Body of pancreas (tissue), 4 donors: ENCODE results near the gene PRRC2B. TPM values are rescaled to one million over a fixed set of nuclear protein-coding genes. Genes with fewer than 3 reads are reported as not detected.

Source experiments
- ATAC-seq: fragments of 150-250 bp; one replicate; pipeline ENCODE4 v1.9.1; 2016
- DNase-seq, 4 donors: peaks; one replicate each; pipeline ENCODE4 v3.0.0-alpha.2; 2019
- H3K27ac ChIP-seq, 4 donors: fragments of 200-600 bp; sonication (generic); 1 replicate in 3 of 4; 2 replicates in 1 of 4; pipeline versions ENCODE4 v1.5.1 to v1.6.1; 2016 to 2019; ENCODE audit warnings: mild to moderate bottlenecking in 1 of 4, mixed read lengths in 1 of 4, moderate library complexity in 1 of 4
- H3K27me3 ChIP-seq, 2 donors: fragments of 200-600 bp; sonication (generic); one replicate each; pipeline ENCODE4 v1.6.0; 2016; ENCODE audit warnings: mild to moderate bottlenecking in 1 of 2
- H3K36me3 ChIP-seq, 2 donors: fragments of 200-600 bp; sonication (generic); replicated peaks in 1 of 2; 2 replicates each; pipeline ENCODE4 v1.5.1; 2016; ENCODE audit warnings: low read depth in 2 of 2; ENCODE audit not compliant: insufficient read depth in 1 of 2
- H3K4me1 ChIP-seq: fragments of 200-600 bp; sonication (generic); one replicate; pipeline ENCODE4 v1.6.0; 2016
- H3K4me3 ChIP-seq, 2 donors: fragments of 200-600 bp; sonication (generic); 1 replicate in 1 of 2; 2 replicates in 1 of 2; pipeline ENCODE4 v1.5.1; 2016 to 2019
- H3K9me3 ChIP-seq, 3 donors: fragments of 200-600 bp; sonication (generic); 1 replicate in 2 of 3; 2 replicates in 1 of 3; pipeline ENCODE4 v1.5.1; 2016
- CTCF ChIP-seq, 7 experiments: fragments of 450-650 bp in 4 of 7; fragments of 200-600 bp in 3 of 7; sonication (generic) in 3 of 7; IDR thresholded peaks; one replicate each; pipeline ENCODE4 v1.5.1; 2016 to 2019; ENCODE audit warnings: antibody characterized with exemption in 7 of 7
- POLR2A ChIP-seq, 3 donors: fragments of 450-650 bp; IDR thresholded peaks; one replicate each; pipeline ENCODE4 v1.6.1; 2016; ENCODE audit warnings: antibody characterized with exemption in 3 of 3, mild to moderate bottlenecking in 2 of 3
- WGBS, 2 donors: methylation state at CpG; one replicate each; pipeline ENCODE4 v1.1.5; 2017; 5-methylcytosine and 5-hydroxymethylcytosine counted together
- intact Hi-C: fragments of 100-400 bp; cut with DNase I; formaldehyde crosslinking; loops from one replicate; pipeline ENCODE4 v1.15.1; 2023
- total RNA-seq, 2 donors: library from RNA; depleted of rRNA; stranded (reverse); fragments of >200 nt; gene quantifications; one replicate each; pipeline ENCODE4 v1.1.0, GENCODE V29; 2016

The PRRC2B gene
- total RNA-seq, 2 donors from 2014 or later = 78.3 to 177 TPM

GRCh38 chr9:131478421-131478868 lies 84.6 kb downstream of the PRRC2B start:
- 46 to 53% methylated on average over 12 of the region's 12 CpGs for WGBS, 2 donors
- no peak for ATAC-seq
- intact Hi-C loops = loop anchor here (5.0 kb wide), 1 partner anchor 126 kb away; no protein-coding TSS in a partner anchor
- Histone ChIP-seq H3K4me1 (no peaks in the 10 kb centered on the region), H3K9me3 (no peaks in the 10 kb centered on the region), H3K27me3 (no peaks in the 10 kb centered on the region), H3K27ac (no peak overlapping the region), H3K4me3 (no peak overlapping the region), H3K36me3 (peaks cover 41 to 62% of the 10 kb centered on the region in 2 donors)
- TF ChIP-seq CTCF (IDR thresholded peaks at IDR 0.05) = peak; percentile 17 to 60 (median 34)
- no peak for TF ChIP-seq POLR2A (IDR thresholded peaks at IDR 0.05)
- DNase-seq = peak; percentile 42 to 70 (median 50)

GRCh38 chr9:131478911-131479310 lies 85.0 kb downstream of the PRRC2B start:
- intact Hi-C loops = loop anchor here (5.0 kb wide), 1 partner anchor 127 kb away; no protein-coding TSS in a partner anchor

GRCh38 chr9:131480258-131480657 lies 86.4 kb downstream of the PRRC2B start:
- TF ChIP-seq POLR2A (IDR thresholded peaks at IDR 0.05) (no peak), CTCF (IDR thresholded peaks at IDR 0.05) (no peak)
- Histone ChIP-seq H3K4me3 (no peak overlapping the region), H3K4me1 (no peaks in the 10 kb centered on the region), H3K36me3 (peaks cover 47 to 63% of the 10 kb centered on the region in 2 donors), H3K27me3 (no peaks in the 10 kb centered on the region), H3K9me3 (no peaks in the 10 kb centered on the region), H3K27ac (no peak overlapping the region)
- intact Hi-C loops = no loop called here
- no peak for ATAC-seq
- DNase-seq = no peak
- 94 to 100% methylated on average over 1 of the region's 1 CpG for WGBS, 2 donors

More at GRCh38 chr9:131478911-131479310, 85.0 kb downstream of the PRRC2B start:
- ATAC-seq = no peak
- no peak for DNase-seq
- Histone ChIP-seq H3K27me3 (no peaks in the 10 kb centered on the region), H3K27ac (no peak overlapping the region), H3K4me1 (no peaks in the 10 kb centered on the region), H3K4me3 (no peak overlapping the region), H3K9me3 (no peaks in the 10 kb centered on the region), H3K36me3 (peaks cover 46 to 62% of the 10 kb centered on the region in 2 donors)
- TF ChIP-seq CTCF (IDR thresholded peaks at IDR 0.05) (no peak), POLR2A (IDR thresholded peaks at IDR 0.05) (no peak)
- 87 to 89% methylated on average over 10 of the region's 10 CpGs for WGBS, 2 donors

GRCh38 chr9:131481441-131482342 lies 87.8 kb downstream of the PRRC2B start:
- DNase-seq (no peak), ATAC-seq (no peak)

More at GRCh38 chr9:131481441-131482342, 87.8 kb downstream of the PRRC2B start:
- Histone ChIP-seq H3K4me3 (no peak overlapping the region), H3K36me3 (peaks cover 40 to 61% of the 10 kb centered on the region in 2 donors), H3K9me3 (no peaks in the 10 kb centered on the region), H3K27me3 (no peaks in the 10 kb centered on the region), H3K4me1 (no peaks in the 10 kb centered on the region), H3K27ac (no peak overlapping the region)
- TF ChIP-seq CTCF (IDR thresholded peaks at IDR 0.05) (no peak), POLR2A (IDR thresholded peaks at IDR 0.05) (no peak)
- intact Hi-C loops = no loop called here
- WGBS, 2 donors = 77 to 79% methylated on average over 13 to 19 of the region's 19 CpGs
